Measurements from ENCODE around the gene DUSP12.

GRCh38 chr1:161710560-161710959 is 39.0 kb upstream of the DUSP12 start:
- TF ChIP-seq, protein P1, sequence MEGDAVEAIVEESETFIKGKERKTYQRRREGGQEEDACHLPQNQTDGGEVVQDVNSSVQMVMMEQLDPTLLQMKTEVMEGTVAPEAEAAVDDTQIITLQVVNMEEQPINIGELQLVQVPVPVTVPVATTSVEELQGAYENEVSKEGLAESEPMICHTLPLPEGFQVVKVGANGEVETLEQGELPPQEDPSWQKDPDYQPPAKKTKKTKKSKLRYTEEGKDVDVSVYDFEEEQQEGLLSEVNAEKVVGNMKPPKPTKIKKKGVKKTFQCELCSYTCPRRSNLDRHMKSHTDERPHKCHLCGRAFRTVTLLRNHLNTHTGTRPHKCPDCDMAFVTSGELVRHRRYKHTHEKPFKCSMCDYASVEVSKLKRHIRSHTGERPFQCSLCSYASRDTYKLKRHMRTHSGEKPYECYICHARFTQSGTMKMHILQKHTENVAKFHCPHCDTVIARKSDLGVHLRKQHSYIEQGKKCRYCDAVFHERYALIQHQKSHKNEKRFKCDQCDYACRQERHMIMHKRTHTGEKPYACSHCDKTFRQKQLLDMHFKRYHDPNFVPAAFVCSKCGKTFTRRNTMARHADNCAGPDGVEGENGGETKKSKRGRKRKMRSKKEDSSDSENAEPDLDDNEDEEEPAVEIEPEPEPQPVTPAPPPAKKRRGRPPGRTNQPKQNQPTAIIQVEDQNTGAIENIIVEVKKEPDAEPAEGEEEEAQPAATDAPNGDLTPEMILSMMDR (IDR thresholded peaks at IDR 0.05) = no peak
- TF ChIP-seq POLR2A (IDR thresholded peaks at IDR 0.05) = no peak

All from adrenal gland (tissue), 5 donors.